ENCODE measurements around the gene PCDHA1. TPM values are rescaled to one million over a fixed set of nuclear protein-coding genes. Genes with fewer than 3 reads are reported as not detected.
"Not testable (repeated sequence)": the region's sequence is repeated elsewhere in the genome, so short reads cannot be mapped to it uniquely, and the experiment has no call there.

Gene PCDHA1
- total RNA-seq, 2 donors from 2014 or later, result not detected

DNA sequence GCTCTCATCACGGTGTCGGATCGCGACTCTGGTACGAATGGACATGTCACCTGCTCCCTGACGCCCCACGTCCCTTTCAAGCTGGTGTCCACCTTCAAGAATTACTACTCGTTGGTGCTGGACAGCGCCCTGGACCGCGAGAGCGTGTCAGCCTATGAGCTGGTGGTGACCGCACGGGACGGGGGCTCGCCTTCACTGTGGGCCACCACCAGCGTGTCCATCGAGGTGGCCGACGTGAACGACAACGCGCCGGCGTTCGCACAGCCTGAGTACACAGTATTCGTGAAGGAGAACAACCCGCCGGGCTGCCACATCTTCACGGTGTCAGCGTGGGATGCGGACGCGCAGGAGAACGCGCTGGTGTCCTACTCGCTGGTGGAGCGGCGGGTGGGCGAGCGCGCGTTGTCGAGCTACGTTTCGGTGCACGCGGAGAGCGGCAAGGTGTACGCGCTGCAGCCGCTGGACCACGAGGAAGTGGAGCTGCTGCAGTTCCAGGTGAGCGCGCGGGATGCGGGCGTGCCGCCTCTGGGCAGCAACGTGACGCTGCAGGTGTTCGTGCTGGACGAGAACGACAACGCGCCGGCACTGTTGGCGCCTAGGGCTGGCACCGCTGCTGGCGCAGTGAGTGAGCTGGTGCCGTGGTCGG, 10.3 kb downstream of the PCDHA1 start:
- Mint-ChIP-seq H3K27me3 (peaks cover 11% of the 10 kb centered on the region), H3K27ac (peak overlapping the region; percentile 42)
- H3K4me3 Mint-ChIP-seq; DNase-seq; ATAC-seq; H3K4me1 Mint-ChIP-seq; H3K36me3 Mint-ChIP-seq (ENCODE audit: low read depth); H3K9me3 ChIP-seq (ENCODE audit: control insufficient read depth, low read length, poor library complexity, severe bottlenecking): not testable (repeated sequence)

DNA sequence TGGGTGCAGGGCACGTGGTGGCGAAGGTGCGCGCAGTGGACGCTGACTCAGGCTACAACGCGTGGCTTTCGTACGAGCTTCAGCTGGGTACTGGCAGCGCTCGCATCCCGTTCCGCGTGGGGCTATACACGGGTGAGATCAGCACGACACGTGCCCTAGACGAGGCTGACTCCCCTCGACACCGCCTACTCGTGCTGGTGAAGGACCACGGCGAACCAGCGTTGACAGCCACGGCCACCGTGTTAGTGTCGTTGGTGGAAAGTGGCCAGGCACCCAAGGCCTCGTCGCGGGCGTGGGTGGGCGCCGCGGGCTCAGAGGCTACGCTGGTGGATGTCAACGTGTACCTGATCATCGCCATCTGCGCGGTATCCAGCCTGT, 10.8 kb downstream of the PCDHA1 start:
- no peak for ATAC-seq
- DNase-seq, result no peak
- peaks cover 2% of the 10 kb centered on the region for H3K9me3 ChIP-seq (ENCODE audit: control insufficient read depth, low read length, poor library complexity, severe bottlenecking)
- no peaks in the 10 kb centered on the region for H3K36me3 Mint-ChIP-seq (ENCODE audit: low read depth)
- no peaks in the 10 kb centered on the region for H3K4me1 Mint-ChIP-seq
- peaks cover 11% of the 10 kb centered on the region for H3K27me3 Mint-ChIP-seq
- no peak overlapping the region for H3K27ac Mint-ChIP-seq
- no peak overlapping the region for H3K4me3 Mint-ChIP-seq

DNA sequence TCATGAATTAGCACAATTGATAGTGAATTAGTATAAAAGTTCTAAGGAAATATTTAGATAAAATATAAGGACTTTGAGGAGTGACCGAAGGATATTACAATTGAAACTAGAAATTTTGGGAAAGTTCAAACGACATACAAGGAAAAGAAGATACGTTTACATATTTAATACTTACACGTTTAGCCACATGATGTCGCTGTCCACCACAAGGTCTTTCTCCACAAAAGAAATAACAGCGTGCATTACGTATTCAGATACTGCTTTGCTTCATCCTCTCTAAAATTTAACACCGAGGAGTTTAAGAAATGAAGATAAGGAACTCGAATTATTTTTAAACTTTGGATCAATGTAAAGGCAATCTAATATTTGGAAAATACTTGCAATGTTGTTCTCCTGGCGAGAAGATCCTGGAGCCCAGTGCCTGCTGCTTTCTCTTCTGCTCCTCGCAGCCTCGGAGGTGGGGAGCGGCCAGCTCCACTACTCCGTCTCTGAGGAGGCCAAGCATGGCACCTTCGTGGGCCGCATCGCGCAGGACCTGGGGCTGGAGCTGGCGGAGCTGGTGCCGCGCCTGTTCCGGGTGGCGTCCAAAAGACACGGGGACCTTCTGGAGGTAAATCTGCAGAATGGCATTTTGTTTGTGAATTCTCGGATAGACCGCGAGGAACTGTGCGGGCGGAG, 15.0 kb downstream of the PCDHA1 start, which contains the start of gene PCDHA3:
Gene PCDHA3, plus strand, starts transcription at position 242 of the 678 bp plus-strand sequence.
- H3K4me3 Mint-ChIP-seq, result no peak within 1 kb of the TSS
- ATAC-seq (no peak), DNase-seq (no peak)
- H3K27me3 Mint-ChIP-seq, result peaks cover 9% of the 10 kb centered on the region
- H3K36me3 Mint-ChIP-seq (ENCODE audit: low read depth), result no peaks in the 10 kb centered on the region
- no peaks in the 10 kb centered on the region for H3K4me1 Mint-ChIP-seq
- H3K27ac Mint-ChIP-seq, result no peak within 1 kb of the TSS
- peaks cover 4% of the 10 kb centered on the region for H3K9me3 ChIP-seq (ENCODE audit: control insufficient read depth, low read length, poor library complexity, severe bottlenecking)

DNA sequence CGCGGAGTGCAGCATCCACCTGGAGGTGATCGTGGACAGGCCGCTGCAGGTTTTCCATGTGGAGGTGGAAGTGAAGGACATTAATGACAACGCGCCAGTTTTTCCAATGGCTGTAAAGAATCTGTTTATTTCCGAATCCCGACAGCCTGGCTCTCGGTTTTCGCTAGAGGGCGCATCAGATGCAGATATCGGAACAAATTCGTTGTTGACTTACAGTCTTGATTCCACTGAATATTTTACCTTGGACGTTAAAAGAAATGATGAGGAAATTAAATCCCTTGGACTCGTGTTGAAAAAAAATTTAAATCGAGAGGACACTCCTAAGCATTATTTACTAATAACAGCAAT, 15.5 kb downstream of the PCDHA1 start:
- peaks cover 4% of the 10 kb centered on the region for H3K9me3 ChIP-seq (ENCODE audit: control insufficient read depth, low read length, poor library complexity, severe bottlenecking)
- no peak for ATAC-seq
- no peak for DNase-seq
- H3K27ac Mint-ChIP-seq, result no peak overlapping the region
- peaks cover 12% of the 10 kb centered on the region for H3K27me3 Mint-ChIP-seq
- H3K36me3 Mint-ChIP-seq (ENCODE audit: low read depth), result no peaks in the 10 kb centered on the region
- H3K4me3 Mint-ChIP-seq, result no peak overlapping the region
- no peaks in the 10 kb centered on the region for H3K4me1 Mint-ChIP-seq

DNA sequence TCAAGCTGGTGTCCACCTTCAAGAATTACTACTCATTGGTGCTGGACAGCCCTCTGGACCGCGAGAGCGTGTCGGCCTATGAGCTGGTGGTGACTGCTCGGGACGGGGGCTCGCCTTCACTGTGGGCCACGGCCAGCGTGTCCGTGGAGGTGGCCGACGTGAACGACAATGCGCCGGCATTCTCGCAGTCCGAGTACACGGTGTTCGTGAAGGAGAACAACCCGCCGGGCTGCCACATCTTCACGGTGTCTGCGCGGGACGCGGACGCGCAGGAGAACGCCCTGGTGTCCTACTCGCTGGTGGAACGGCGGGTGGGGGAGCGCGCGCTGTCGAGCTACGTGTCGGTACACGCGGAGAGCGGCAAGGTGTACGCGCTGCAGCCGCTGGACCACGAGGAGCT, 16.4 kb downstream of the PCDHA1 start:
- not testable (repeated sequence) for H3K4me1 Mint-ChIP-seq; H3K4me3 Mint-ChIP-seq; ATAC-seq; H3K36me3 Mint-ChIP-seq (ENCODE audit: low read depth); DNase-seq; H3K27ac Mint-ChIP-seq; H3K9me3 ChIP-seq (ENCODE audit: control insufficient read depth, low read length, poor library complexity, severe bottlenecking)
- H3K27me3 Mint-ChIP-seq, result peaks cover 12% of the 10 kb centered on the region

DNA sequence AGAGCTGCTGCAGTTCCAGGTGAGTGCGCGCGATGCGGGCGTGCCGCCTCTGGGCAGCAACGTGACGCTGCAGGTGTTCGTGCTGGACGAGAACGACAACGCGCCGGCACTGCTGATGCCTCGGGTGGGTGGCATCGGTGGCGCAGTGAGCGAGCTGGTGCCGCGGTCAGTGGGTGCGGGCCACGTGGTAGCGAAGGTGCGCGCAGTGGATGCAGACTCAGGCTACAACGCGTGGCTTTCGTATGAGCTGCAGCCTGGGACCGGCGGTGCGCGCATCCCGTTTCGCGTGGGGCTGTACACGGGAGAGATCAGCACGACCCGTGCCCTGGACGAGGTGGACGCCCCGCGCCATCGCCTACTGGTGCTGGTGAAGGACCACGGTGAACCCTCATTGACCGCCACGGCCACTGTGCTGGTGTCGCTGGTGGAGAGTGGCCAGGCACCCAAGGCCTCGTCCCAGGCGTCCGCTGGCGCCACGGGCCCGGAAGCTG, 16.9 kb downstream of the PCDHA1 start:
- Mint-ChIP-seq H3K27ac (no peak overlapping the region), H3K27me3 (peaks cover 12% of the 10 kb centered on the region), H3K4me3 (no peak overlapping the region), H3K36me3 (ENCODE audit: low read depth) (no peaks in the 10 kb centered on the region), H3K4me1 (no peaks in the 10 kb centered on the region)
- no peak for ATAC-seq
- DNase-seq, result no peak
- H3K9me3 ChIP-seq (ENCODE audit: control insufficient read depth, low read length, poor library complexity, severe bottlenecking), result peaks cover 4% of the 10 kb centered on the region

DNA sequence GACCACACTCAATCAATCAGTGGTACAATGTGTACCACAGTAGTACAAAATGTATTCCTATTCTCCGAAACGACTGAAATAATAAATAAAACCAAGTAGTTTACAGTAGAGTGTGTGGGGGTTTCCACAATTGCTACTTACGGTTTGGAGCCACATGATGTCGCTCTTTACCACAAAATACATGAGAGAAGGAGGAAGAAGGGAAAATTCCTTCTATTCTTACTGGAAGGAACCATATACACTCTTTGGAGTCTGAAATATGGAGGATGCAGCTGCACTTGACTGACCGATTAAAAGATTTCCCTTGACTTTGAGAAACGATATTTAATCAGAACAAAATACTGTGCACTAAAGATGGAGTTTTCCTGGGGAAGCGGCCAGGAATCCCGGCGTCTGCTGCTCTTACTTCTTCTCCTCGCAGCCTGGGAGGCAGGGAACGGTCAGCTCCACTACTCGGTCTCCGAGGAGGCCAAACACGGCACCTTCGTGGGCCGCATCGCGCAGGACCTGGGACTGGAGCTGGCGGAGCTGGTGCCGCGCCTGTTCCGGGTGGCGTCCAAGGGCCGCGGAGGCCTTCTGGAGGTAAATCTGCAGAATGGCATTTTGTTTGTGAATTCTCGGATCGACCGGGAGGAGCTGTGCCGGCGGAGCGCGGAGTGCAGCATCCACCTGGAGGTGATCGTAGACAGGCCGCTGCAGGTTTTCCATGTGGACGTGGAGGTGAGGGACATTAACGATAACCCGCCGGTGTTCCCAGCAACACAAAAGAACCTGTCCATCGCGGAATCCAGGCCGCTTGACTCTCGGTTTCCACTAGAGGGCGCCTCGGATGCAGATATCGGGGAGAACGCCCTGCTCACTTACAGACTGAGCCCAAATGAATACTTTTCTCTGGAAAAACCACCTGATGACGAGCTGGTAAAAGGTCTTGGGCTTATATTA, 21.2 kb downstream of the PCDHA1 start, which contains the start of gene PCDHA4:
Gene PCDHA4, plus strand, starts transcription at position 235 of the 942 bp plus-strand sequence.
- ATAC-seq, result no peak
- H3K4me1 Mint-ChIP-seq, result no peaks in the 10 kb centered on the region
- peaks cover 4% of the 10 kb centered on the region for H3K9me3 ChIP-seq (ENCODE audit: control insufficient read depth, low read length, poor library complexity, severe bottlenecking)
- no peaks in the 10 kb centered on the region for H3K36me3 Mint-ChIP-seq (ENCODE audit: low read depth)
- no peak within 1 kb of the TSS for H3K4me3 Mint-ChIP-seq
- peaks cover 12% of the 10 kb centered on the region for H3K27me3 Mint-ChIP-seq
- no peak within 1 kb of the TSS for H3K27ac Mint-ChIP-seq
- DNase-seq, result no peak

DNA sequence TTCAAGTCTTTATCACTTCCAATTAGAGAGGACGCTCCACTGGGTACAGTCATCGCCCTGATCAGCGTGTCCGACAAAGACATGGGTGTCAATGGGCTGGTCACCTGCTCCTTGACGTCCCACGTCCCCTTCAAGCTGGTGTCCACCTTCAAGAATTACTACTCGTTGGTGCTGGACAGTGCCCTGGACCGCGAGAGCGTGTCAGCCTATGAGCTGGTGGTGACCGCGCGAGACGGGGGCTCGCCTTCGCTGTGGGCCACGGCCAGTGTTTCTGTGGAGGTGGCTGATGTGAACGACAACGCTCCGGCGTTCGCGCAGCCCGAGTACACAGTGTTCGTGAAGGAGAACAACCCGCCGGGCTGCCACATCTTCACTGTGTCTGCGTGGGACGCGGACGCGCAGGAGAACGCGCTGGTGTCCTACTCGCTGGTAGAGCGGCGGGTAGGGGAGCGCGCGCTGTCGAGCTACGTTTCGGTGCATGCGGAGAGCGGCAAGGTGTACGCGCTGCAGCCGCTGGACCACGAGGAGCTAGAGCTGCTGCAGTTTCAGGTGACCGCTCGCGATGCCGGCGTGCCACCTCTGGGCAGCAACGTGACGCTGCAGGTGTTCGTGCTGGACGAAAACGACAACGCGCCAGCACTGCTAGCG, 22.4 kb downstream of the PCDHA1 start:
- not testable (repeated sequence) for H3K27ac Mint-ChIP-seq; H3K4me3 Mint-ChIP-seq; H3K4me1 Mint-ChIP-seq; H3K9me3 ChIP-seq (ENCODE audit: control insufficient read depth, low read length, poor library complexity, severe bottlenecking); H3K36me3 Mint-ChIP-seq (ENCODE audit: low read depth); ATAC-seq; DNase-seq
- H3K27me3 Mint-ChIP-seq, result peaks cover 12% of the 10 kb centered on the region

DNA sequence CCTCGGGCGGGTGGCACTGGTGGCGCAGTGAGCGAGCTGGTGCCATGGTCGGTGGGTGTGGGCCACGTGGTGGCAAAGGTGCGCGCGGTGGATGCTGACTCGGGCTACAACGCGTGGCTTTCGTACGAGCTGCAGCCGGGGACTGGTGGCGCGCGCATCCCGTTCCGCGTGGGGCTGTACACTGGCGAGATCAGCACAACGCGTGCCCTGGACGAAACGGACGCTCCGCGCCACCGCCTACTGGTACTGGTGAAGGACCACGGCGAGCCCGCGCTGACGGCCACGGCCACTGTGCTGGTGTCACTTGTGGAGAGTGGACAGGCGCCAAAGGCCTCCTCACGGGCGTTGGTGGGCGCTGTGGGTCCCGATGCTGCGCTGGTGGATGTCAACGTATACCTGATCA, 22.9 kb downstream of the PCDHA1 start:
- Mint-ChIP-seq H3K27me3 (peaks cover 12% of the 10 kb centered on the region), H3K36me3 (ENCODE audit: low read depth) (no peaks in the 10 kb centered on the region), H3K4me3 (no peak overlapping the region), H3K27ac (no peak overlapping the region), H3K4me1 (no peaks in the 10 kb centered on the region)
- H3K9me3 ChIP-seq (ENCODE audit: control insufficient read depth, low read length, poor library complexity, severe bottlenecking), result peaks cover 2% of the 10 kb centered on the region
- DNase-seq (no peak), ATAC-seq (no peak)

DNA sequence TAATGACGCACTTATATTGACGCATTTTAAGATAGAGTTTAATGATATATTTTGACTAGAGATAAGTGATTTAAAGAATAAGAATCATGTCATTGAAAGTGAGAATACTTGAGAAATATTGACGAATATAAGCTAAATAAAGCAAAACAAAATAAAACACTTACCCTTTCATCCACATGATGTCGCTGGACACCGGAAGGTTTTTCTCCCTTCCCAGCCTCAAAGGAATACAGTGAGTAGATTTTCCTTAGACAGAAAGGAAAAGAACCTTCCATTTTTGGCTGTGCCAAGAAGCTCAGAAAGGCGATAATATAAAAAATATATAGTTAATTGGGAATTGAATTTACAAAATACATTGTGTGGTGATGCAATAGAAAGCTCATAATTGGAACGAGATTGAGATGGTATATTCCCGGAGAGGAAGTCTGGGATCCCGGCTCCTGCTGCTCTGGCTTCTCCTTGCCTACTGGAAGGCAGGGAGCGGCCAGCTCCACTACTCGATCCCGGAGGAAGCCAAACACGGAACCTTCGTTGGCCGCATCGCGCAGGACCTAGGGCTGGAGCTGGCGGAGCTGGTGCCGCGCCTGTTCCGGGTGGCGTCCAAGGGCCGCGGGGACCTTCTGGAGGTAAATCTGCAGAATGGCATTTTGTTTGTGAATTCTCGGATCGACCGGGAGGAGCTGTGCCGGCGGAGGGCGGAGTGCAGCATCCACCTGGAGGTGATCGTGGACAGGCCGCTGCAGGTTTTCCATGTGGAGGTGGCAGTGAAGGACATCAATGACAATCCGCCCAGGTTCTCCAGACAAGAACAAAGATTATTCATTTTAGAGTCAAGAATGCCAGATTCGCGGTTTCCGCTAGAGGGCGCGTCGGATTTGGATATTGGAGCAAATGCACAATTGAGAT, 35.7 kb downstream of the PCDHA1 start, which contains the start of gene PCDHA5:
Gene PCDHA5, plus strand, starts transcription at position 239 of the 906 bp plus-strand sequence.
- no peaks in the 10 kb centered on the region for H3K36me3 Mint-ChIP-seq (ENCODE audit: low read depth)
- ATAC-seq (no peak), DNase-seq (no peak)
- H3K27ac Mint-ChIP-seq, result no peak within 1 kb of the TSS
- H3K4me1 Mint-ChIP-seq, result no peaks in the 10 kb centered on the region
- H3K4me3 Mint-ChIP-seq, result no peak within 1 kb of the TSS
- no peaks in the 10 kb centered on the region for H3K9me3 ChIP-seq (ENCODE audit: control insufficient read depth, low read length, poor library complexity, severe bottlenecking)
- H3K27me3 Mint-ChIP-seq, result no peaks in the 10 kb centered on the region

DNA sequence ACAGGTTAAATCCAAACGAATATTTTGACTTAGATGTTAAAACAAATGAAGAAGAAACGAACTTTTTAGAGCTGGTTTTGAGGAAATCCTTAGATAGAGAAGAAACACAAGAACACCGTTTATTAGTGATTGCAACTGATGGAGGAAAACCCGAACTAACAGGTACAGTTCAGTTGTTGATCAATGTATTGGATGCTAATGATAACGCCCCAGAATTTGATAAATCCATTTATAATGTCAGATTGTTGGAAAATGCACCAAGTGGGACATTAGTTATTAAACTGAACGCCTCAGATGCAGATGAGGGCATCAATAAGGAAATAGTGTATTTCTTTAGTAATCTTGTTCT, 36.3 kb downstream of the PCDHA1 start:
- no peak overlapping the region for H3K27ac Mint-ChIP-seq
- H3K4me3 Mint-ChIP-seq, result no peak overlapping the region
- ATAC-seq, result no peak
- peaks cover 6% of the 10 kb centered on the region for H3K27me3 Mint-ChIP-seq
- H3K4me1 Mint-ChIP-seq, result no peaks in the 10 kb centered on the region
- no peaks in the 10 kb centered on the region for H3K36me3 Mint-ChIP-seq (ENCODE audit: low read depth)
- no peak for DNase-seq
- H3K9me3 ChIP-seq (ENCODE audit: control insufficient read depth, low read length, poor library complexity, severe bottlenecking), result no peaks in the 10 kb centered on the region

DNA sequence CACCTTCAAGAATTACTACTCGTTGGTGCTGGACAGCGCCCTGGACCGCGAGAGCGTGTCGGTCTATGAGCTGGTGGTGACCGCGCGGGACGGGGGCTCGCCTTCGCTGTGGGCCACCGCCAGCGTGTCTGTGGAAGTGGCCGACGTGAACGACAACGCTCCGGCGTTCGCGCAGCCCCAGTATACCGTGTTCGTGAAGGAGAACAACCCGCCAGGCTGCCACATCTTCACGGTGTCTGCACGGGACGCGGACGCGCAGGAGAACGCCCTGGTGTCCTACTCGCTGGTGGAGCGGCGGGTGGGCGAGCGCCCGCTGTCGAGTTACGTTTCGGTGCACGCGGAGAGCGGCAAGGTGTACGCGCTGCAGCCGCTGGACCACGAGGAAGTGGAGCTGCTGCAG, 37.0 kb downstream of the PCDHA1 start:
- H3K9me3 ChIP-seq (ENCODE audit: control insufficient read depth, low read length, poor library complexity, severe bottlenecking); H3K4me3 Mint-ChIP-seq; H3K4me1 Mint-ChIP-seq; H3K27ac Mint-ChIP-seq; H3K36me3 Mint-ChIP-seq (ENCODE audit: low read depth); ATAC-seq; DNase-seq: not testable (repeated sequence)
- peaks cover 12% of the 10 kb centered on the region for H3K27me3 Mint-ChIP-seq

Measured in T-helper 17 cell (primary cell).